ENCODE data around the gene LINGO1. TPM values are rescaled to one million over a fixed set of nuclear protein-coding genes. Genes with fewer than 3 reads are reported as not detected.

LINGO1 gene
- total RNA-seq, 4 donors from 2014 or later = 0.09 to 1.2 (median 0.38) TPM; not detected in 1

DNA sequence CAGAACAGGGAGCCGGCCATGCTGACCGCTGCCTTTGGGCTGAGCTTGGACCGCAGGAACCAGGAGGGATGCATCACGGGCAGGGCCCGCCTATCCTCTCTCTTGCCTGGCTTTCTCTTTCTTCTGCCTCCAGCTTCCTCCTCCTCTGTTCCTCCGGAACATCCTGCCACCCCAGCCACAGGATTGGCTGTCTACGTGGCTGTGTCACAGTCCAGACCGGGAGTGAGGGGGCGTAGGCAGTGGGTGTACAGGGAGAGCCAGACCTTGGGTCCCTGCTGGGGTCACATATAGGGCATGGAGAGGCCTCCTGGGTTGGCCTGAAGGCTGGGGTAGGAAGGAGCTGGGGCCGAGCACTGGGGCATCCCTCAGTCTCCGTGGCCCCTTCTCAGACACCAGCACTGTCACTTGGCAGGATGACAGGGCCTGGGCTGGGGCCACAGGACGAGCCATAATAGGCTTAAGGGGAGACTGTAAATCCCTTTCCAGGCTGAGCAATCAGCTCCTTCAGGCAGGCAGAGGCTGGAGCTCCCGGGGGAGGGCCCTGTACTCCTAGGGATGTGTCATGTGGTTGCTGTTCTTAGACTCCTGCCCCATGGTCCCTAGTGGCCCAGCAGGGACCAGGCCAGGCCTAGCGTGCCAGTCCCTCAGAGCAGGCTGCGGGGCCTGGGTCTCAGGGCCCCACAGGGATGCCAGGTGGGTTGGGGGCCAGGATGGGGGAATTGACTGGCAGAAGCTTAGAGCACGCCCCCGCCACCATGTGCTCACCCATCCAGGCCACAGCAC is 25.4 kb downstream of the LINGO1 start:
- DNase-seq = no peak
- no peak overlapping the region for H3K4me3 ChIP-seq
- peak overlapping the region in 1 of 4 donors; percentile 58 for H3K27ac ChIP-seq
- H3K4me1 ChIP-seq = peaks cover 0 to 11% (median 0%) of the 10 kb centered on the region in 3 donors
- no peaks in the 10 kb centered on the region for H3K9me3 ChIP-seq
- 65 to 72% methylated on average over 2 to 10 of the region's 17 CpGs for WGBS, 2 donors
- peaks cover 0 to 34% (median 0%) of the 10 kb centered on the region in 4 donors for H3K27me3 ChIP-seq
- TF ChIP-seq, protein P1, sequence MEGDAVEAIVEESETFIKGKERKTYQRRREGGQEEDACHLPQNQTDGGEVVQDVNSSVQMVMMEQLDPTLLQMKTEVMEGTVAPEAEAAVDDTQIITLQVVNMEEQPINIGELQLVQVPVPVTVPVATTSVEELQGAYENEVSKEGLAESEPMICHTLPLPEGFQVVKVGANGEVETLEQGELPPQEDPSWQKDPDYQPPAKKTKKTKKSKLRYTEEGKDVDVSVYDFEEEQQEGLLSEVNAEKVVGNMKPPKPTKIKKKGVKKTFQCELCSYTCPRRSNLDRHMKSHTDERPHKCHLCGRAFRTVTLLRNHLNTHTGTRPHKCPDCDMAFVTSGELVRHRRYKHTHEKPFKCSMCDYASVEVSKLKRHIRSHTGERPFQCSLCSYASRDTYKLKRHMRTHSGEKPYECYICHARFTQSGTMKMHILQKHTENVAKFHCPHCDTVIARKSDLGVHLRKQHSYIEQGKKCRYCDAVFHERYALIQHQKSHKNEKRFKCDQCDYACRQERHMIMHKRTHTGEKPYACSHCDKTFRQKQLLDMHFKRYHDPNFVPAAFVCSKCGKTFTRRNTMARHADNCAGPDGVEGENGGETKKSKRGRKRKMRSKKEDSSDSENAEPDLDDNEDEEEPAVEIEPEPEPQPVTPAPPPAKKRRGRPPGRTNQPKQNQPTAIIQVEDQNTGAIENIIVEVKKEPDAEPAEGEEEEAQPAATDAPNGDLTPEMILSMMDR (IDR thresholded peaks at IDR 0.05) = no peak
- no peak for TF ChIP-seq POLR2A (IDR thresholded peaks at IDR 0.05)
- intact Hi-C loops (cut with DNase I) = no loop called here
- H3K36me3 ChIP-seq = no peaks in the 10 kb centered on the region

DNA sequence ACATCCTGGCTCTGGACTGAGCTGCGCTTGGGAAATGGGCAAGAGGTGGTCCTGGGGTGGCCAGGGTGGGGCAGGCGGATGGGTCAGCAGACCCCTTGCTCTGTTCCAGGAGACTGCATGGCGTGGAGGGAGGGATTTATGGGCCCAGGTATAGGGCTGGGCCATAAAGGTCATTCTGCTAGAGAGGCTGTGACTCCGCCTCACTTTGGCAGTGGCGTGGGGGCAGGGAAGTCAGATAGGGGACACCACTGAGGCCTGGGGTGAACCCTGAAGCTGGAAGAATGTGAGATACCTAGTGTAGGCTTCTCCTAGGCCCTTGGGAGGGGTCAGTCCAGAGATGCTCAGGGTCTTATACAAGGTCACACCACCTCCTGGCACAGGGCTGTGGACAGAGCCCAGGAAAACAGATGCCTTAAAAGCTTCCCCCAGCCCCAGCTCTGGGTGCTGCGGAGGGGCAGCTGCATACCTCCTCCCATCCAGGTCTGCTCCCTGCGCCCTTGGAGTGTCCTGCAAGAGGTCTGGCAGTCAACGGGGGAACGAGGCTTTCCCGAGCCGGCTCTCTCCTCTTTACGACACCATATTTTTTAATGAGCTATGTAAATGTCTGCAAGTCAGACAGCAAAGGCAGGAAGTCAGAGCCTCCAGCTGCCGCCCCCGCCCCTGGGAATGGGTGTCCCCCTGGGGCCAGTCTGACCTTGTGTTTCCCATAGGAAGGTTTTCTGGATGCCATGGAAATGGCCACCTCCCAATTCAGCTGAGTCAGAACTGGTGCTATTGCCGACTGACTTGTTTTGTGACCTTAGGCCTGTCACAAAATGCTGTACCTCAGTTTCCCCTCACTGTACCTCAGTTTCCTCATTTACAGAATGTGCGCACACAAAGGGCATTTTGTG is 26.3 kb downstream of the LINGO1 start:
- no peak for TF ChIP-seq POLR2A (IDR thresholded peaks at IDR 0.05)
- TF ChIP-seq, protein P1 (IDR thresholded peaks at IDR 0.05) = no peak
- DNase-seq = no peak
- peak overlapping the region in 1 of 4 donors; percentile 58 for H3K27ac ChIP-seq
- no peak overlapping the region for H3K4me3 ChIP-seq
- no peaks in the 10 kb centered on the region for H3K9me3 ChIP-seq
- H3K27me3 ChIP-seq = peaks cover 0 to 28% (median 0%) of the 10 kb centered on the region in 4 donors
- H3K4me1 ChIP-seq = peaks cover 0 to 11% (median 0%) of the 10 kb centered on the region in 3 donors
- H3K36me3 ChIP-seq = no peaks in the 10 kb centered on the region
- intact Hi-C loops (cut with DNase I) = no loop called here
- WGBS, 2 donors = 70 to 72% methylated on average over 7 to 16 of the region's 16 CpGs

DNA sequence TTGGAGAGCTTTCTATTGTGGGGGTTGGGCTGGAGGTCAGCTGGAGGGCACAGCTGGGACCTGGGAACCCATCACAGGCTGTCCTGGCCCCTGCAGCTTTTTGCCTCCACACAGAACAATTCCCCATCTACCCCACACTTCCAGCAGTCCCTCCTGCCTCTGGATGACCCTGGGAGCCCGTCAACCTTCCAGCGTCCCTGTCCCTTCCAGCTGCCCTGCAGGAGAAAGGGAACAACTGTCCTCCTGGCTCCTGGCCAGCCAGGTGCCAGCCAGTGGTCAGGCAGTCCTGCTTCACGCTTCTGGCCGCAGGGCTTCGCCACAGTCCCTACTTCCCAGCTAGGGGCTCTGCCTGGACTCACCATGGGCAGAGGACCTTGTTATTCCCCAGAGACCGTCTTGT is 27.2 kb downstream of the LINGO1 start:
- TF ChIP-seq, protein P1 (IDR thresholded peaks at IDR 0.05) = no peak
- TF ChIP-seq POLR2A (IDR thresholded peaks at IDR 0.05) = no peak
- Histone ChIP-seq H3K36me3 (no peaks in the 10 kb centered on the region), H3K9me3 (no peaks in the 10 kb centered on the region), H3K27ac (no peak overlapping the region), H3K27me3 (peaks cover 0 to 24% (median 0%) of the 10 kb centered on the region in 4 donors), H3K4me3 (no peak overlapping the region), H3K4me1 (peaks cover 0 to 11% (median 0%) of the 10 kb centered on the region in 3 donors)
- intact Hi-C loops (cut with DNase I) = no loop called here
- 73% methylated on average over 3 of the region's 6 CpGs; no CpG with 5 or more reads in 1 of the 2 donors for WGBS, 2 donors
- no peak for DNase-seq

DNA sequence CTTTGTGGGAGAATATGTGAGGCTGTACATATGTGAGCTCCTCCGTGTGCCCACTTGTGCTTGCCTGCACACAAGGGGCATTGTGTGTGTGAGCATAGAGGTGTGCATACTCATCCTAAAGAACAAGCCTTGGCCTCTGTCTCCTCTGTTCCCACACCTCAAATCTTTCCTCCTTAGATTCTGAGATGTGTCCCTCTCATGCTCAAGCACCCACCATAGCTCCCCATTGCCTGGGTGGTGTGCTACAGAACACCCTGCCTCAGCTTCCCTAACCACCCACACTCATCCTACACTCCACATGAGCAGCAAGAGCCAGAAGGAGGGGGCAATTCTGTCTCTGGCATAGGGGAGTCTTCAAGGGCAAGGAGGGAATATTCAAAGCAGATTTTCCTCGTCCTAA is 27.7 kb downstream of the LINGO1 start:
- DNase-seq = no peak
- intact Hi-C loops (cut with DNase I) = no loop called here
- WGBS, 2 donors = 45 to 66% methylated on average over 2 of the region's 2 CpGs
- H3K36me3 ChIP-seq = no peaks in the 10 kb centered on the region
- no peak overlapping the region for H3K27ac ChIP-seq
- H3K27me3 ChIP-seq = peaks cover 0 to 22% (median 0%) of the 10 kb centered on the region in 4 donors
- no peak overlapping the region for H3K4me3 ChIP-seq
- no peaks in the 10 kb centered on the region for H3K9me3 ChIP-seq
- H3K4me1 ChIP-seq = peaks cover 0 to 11% (median 0%) of the 10 kb centered on the region in 3 donors
- TF ChIP-seq POLR2A (IDR thresholded peaks at IDR 0.05) = no peak
- TF ChIP-seq, protein P1 (IDR thresholded peaks at IDR 0.05) = no peak
